GM19023 (cell line): Measurements from ENCODE around the gene FXYD2.

ENCODE experiments used
- ATAC-seq: cut with Tn5 transposase; IDR thresholded peaks from one replicate; pipeline ENCODE4 v1.9.1; 2021; ENCODE audit warnings: mild to moderate bottlenecking, moderate library complexity; ENCODE audit not compliant: unreplicated experiment

Gene FXYD2

DNA sequence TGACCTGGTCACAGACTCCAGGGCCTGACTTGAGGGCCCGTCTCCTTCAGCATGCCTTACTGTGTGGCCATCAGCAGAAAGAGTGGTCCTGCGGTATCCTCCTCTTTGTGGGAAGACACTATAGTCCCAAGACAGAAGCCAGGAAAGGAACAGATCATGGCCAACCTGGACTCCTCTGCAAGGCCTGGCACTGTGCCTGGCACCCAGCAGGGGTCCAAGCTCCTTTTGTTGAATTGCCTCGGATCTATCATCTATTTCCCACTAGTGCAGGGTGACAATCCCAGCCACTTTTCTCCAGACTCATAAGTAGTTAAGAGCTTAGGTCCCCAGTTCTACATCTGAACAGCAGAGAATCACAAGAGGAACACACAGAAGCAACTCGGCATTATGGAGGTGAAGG, 54.5 kb downstream of the FXYD2 start:
- no peak for ATAC-seq
